IMR-90 (cell line): ENCODE measurements around the gene CDC42BPA.

Experiments
- CHD1 ChIP-seq: IDR thresholded peaks from 2 replicates; pipeline ENCODE4 v1.6.1; 2012; ENCODE audit warnings: low read depth, low read length, improper control_type of control experiment
- MAZ ChIP-seq: IDR thresholded peaks from 2 replicates; pipeline ENCODE4 v1.6.1; 2012; ENCODE audit warnings: low read depth, mild to moderate bottlenecking, low read length, improper control_type of control experiment, moderate library complexity, borderline replicate concordance
- NFE2L2 ChIP-seq: fragments of 150-350 bp; IDR thresholded peaks from 2 replicates; pipeline ENCODE4 v1.6.1; 2016; ENCODE audit warnings: low read depth, mild to moderate bottlenecking, low read length
- POLR2A ChIP-seq: IDR thresholded peaks from 2 replicates; pipeline ENCODE4 v1.6.1; 2012; ENCODE audit warnings: mild to moderate bottlenecking, low read depth, low read length
- RAD21 ChIP-seq: IDR thresholded peaks from 2 replicates; pipeline ENCODE4 v1.6.1; 2012; ENCODE audit warnings: low read length, improper control_type of control experiment
- RCOR1 ChIP-seq: IDR thresholded peaks from 2 replicates; pipeline ENCODE4 v1.6.1; 2012; ENCODE audit warnings: mild to moderate bottlenecking, low read length, improper control_type of control experiment; ENCODE audit not compliant: insufficient replicate concordance
- RFX5 ChIP-seq: IDR thresholded peaks from 2 replicates; pipeline ENCODE4 v1.8.0; 2012; ENCODE audit warnings: low read depth, mild to moderate bottlenecking, low read length, moderate library complexity
- SMC3 ChIP-seq: fragments of 150-350 bp; IDR thresholded peaks from 2 replicates; pipeline ENCODE4 v1.6.1; 2016; ENCODE audit warnings: low read depth, mild to moderate bottlenecking, antibody characterized with exemption, low read length, moderate library complexity
- TF ChIP-seq, protein P1 (sequence below): conservative IDR thresholded peaks from 2 replicates; pipeline ENCODE4 v1.5.1; 2012; ENCODE audit warnings: mild to moderate bottlenecking, low read depth, low read length, improper control_type of control experiment
- TF ChIP-seq, protein P2 (sequence below): fragments of 150-350 bp; IDR thresholded peaks from 2 replicates; pipeline ENCODE4 v1.6.1; 2017; ENCODE audit warnings: mild to moderate bottlenecking, antibody characterized with exemption, low read length, low read depth
- TF ChIP-seq, protein P3 (sequence below): fragments of 150-350 bp; IDR thresholded peaks from 2 replicates; pipeline ENCODE4 v1.6.1; 2016; ENCODE audit warnings: low read depth, mild to moderate bottlenecking, low read length, moderate library complexity, borderline replicate concordance

DNA sequence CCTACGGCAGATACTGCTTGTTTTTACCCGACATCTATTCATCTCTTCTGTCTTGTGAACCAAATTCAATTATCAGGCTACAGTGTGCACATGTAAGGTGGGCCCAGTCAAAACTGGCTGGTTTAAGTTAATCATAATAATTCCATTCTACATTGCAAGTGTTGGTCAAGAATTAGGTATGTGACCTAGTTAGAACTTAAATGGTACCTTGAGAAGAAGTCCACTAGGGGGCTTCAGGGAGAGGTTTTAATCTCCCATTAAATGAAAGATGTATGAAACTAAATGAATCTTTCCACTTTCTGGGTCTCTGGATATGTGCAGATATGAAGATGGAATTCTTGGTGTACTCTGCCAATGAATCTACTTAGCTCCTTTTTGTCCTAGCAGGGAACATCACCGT lies 187.1 kb downstream of the CDC42BPA start:
- TF ChIP-seq, protein P1, sequence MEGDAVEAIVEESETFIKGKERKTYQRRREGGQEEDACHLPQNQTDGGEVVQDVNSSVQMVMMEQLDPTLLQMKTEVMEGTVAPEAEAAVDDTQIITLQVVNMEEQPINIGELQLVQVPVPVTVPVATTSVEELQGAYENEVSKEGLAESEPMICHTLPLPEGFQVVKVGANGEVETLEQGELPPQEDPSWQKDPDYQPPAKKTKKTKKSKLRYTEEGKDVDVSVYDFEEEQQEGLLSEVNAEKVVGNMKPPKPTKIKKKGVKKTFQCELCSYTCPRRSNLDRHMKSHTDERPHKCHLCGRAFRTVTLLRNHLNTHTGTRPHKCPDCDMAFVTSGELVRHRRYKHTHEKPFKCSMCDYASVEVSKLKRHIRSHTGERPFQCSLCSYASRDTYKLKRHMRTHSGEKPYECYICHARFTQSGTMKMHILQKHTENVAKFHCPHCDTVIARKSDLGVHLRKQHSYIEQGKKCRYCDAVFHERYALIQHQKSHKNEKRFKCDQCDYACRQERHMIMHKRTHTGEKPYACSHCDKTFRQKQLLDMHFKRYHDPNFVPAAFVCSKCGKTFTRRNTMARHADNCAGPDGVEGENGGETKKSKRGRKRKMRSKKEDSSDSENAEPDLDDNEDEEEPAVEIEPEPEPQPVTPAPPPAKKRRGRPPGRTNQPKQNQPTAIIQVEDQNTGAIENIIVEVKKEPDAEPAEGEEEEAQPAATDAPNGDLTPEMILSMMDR = peak; percentile 59
- TF ChIP-seq SMC3 (peak; percentile 61), RCOR1 (no peak), RAD21 (peak; percentile 57), POLR2A (no peak), RFX5 (no peak), NFE2L2 (no peak), MAZ (no peak), CHD1 (no peak)
- TF ChIP-seq, protein P2, sequence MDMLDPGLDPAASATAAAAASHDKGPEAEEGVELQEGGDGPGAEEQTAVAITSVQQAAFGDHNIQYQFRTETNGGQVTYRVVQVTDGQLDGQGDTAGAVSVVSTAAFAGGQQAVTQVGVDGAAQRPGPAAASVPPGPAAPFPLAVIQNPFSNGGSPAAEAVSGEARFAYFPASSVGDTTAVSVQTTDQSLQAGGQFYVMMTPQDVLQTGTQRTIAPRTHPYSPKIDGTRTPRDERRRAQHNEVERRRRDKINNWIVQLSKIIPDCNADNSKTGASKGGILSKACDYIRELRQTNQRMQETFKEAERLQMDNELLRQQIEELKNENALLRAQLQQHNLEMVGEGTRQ = no peak
- TF ChIP-seq, protein P3, sequence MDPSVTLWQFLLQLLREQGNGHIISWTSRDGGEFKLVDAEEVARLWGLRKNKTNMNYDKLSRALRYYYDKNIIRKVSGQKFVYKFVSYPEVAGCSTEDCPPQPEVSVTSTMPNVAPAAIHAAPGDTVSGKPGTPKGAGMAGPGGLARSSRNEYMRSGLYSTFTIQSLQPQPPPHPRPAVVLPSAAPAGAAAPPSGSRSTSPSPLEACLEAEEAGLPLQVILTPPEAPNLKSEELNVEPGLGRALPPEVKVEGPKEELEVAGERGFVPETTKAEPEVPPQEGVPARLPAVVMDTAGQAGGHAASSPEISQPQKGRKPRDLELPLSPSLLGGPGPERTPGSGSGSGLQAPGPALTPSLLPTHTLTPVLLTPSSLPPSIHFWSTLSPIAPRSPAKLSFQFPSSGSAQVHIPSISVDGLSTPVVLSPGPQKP = no peak
